SK-N-SH (cell line): ENCODE measurements around the gene SLC24A4.

Experiments
- CHD2 ChIP-seq: fragments of 150-350 bp; IDR thresholded peaks from 2 replicates; pipeline ENCODE4 v1.6.1; 2018; ENCODE audit warnings: low read length; ENCODE audit not compliant: partially characterized antibody
- JUND ChIP-seq: IDR thresholded peaks from 2 replicates; pipeline ENCODE4 v1.4.0; 2012
- PBX3 ChIP-seq: IDR thresholded peaks from 2 replicates; pipeline ENCODE4; 2012
- POLR2AphosphoS5 ChIP-seq: IDR thresholded peaks from 2 replicates; pipeline ENCODE4 v1.6.1; 2012; ENCODE audit warnings: low read depth, low read length
- REST ChIP-seq: IDR thresholded peaks from 2 replicates; pipeline ENCODE4 v1.6.1; 2012; ENCODE audit warnings: mild to moderate bottlenecking, low read depth, low read length, moderate library complexity
- SIN3A ChIP-seq: IDR thresholded peaks from 2 replicates; pipeline ENCODE4 v1.6.1; 2012; ENCODE audit warnings: low read depth, mild to moderate bottlenecking, low read length, moderate library complexity, borderline replicate concordance
- TAF1 ChIP-seq: IDR thresholded peaks from 2 replicates; pipeline ENCODE4 v1.6.1; 2012; ENCODE audit warnings: low read depth, mild to moderate bottlenecking, low read length, moderate library complexity, borderline replicate concordance
- YY1 ChIP-seq: IDR thresholded peaks from 2 replicates; pipeline ENCODE4 v1.4.0; 2012; ENCODE audit warnings: low read depth, mild to moderate bottlenecking
- TF ChIP-seq, protein P1 (sequence below): fragments of 200-600 bp; sonication (generic); IDR thresholded peaks from 2 replicates; pipeline ENCODE4 v1.6.1; 2017; ENCODE audit warnings: antibody characterized with exemption, mild to moderate bottlenecking, moderate library complexity

DNA sequence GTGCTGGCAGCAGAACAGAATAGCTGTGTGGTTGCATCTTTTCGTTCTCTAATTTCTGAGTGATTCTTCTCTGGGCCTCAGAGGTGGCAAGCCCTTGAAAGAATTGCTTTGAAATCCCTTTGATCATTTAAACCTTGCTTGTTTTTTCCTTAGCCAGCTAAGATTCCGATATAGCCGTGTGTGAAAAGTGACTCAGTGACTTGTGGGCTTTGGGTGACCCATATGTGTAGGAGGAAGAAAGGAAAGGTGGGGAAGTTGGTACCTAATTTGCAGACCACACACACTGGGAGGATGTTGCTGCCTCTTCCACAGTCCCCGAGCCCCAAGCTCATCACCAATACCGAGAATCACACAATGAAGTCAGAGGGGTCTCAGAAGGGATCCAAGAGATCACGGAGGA, 18.8 kb downstream of the SLC24A4 start:
- TF ChIP-seq TAF1 (no peak), JUND (no peak), PBX3 (no peak), SIN3A (no peak), CHD2 (no peak), REST (no peak), POLR2AphosphoS5 (no peak), YY1 (no peak)
- TF ChIP-seq, protein P1, sequence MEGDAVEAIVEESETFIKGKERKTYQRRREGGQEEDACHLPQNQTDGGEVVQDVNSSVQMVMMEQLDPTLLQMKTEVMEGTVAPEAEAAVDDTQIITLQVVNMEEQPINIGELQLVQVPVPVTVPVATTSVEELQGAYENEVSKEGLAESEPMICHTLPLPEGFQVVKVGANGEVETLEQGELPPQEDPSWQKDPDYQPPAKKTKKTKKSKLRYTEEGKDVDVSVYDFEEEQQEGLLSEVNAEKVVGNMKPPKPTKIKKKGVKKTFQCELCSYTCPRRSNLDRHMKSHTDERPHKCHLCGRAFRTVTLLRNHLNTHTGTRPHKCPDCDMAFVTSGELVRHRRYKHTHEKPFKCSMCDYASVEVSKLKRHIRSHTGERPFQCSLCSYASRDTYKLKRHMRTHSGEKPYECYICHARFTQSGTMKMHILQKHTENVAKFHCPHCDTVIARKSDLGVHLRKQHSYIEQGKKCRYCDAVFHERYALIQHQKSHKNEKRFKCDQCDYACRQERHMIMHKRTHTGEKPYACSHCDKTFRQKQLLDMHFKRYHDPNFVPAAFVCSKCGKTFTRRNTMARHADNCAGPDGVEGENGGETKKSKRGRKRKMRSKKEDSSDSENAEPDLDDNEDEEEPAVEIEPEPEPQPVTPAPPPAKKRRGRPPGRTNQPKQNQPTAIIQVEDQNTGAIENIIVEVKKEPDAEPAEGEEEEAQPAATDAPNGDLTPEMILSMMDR = no peak
